A549 (cell line): Measurements from ENCODE around the gene TCF7L1.

Experiments
- CBX8 ChIP-seq: fragments of 200-600 bp; sonication (generic); IDR thresholded peaks from 2 replicates; pipeline ENCODE4 v1.6.1; 2016
- CTCF ChIP-seq: fragments of >200 bp; sonication (Bioruptor Twin); formaldehyde crosslinking; IDR thresholded peaks from 3 replicates; pipeline ENCODE4 v1.5.1; 2016
- EP300 ChIP-seq, 2 experiments: fragments of >200 bp; sonication (Bioruptor Twin); formaldehyde crosslinking; IDR thresholded peaks; 2 replicates in 1 of 2; 3 replicates in 1 of 2; pipeline ENCODE4 v1.6.1; 2016 to 2017
- MAX ChIP-seq: IDR thresholded peaks from 2 replicates; pipeline ENCODE4 v1.6.1; 2012
- NFE2L2 ChIP-seq: fragments of 150-350 bp; conservative IDR thresholded peaks from 2 replicates; pipeline ENCODE4 v1.6.1; 2014; ENCODE audit warnings: low read length
- PHF8 ChIP-seq: fragments of 200-600 bp; sonication (generic); IDR thresholded peaks from 2 replicates; pipeline ENCODE4 v1.6.1; 2016; ENCODE audit warnings: low read depth, mild to moderate bottlenecking, antibody characterized with exemption, moderate library complexity, borderline replicate concordance
- POLR2A ChIP-seq: IDR thresholded peaks from 2 replicates; pipeline ENCODE4 v1.6.1; 2012; ENCODE audit warnings: mild to moderate bottlenecking, low read length
- POLR2AphosphoS2 ChIP-seq: conservative IDR thresholded peaks from 2 replicates; pipeline ENCODE4 v1.6.1; 2012; ENCODE audit warnings: low read length, improper control_type of control experiment, inconsistent platforms
- RAD21 ChIP-seq, 2 experiments: fragments of >200 bp in 1 of 2; sonication (Bioruptor Twin) in 1 of 2; formaldehyde crosslinking in 1 of 2; IDR thresholded peaks in 1 of 2; conservative IDR thresholded peaks in 1 of 2; 2 replicates in 1 of 2; 3 replicates in 1 of 2; pipeline ENCODE4 v1.6.1; 2012 to 2018; ENCODE audit warnings: inconsistent platforms in 1 of 2
- REST ChIP-seq: fragments of 200-600 bp; sonication (generic); IDR thresholded peaks from 2 replicates; pipeline ENCODE4 v1.6.1; 2016; ENCODE audit warnings: antibody characterized with exemption, mild to moderate bottlenecking, moderate library complexity
- RFX5 ChIP-seq: fragments of 450-650 bp; IDR thresholded peaks from 2 replicates; pipeline ENCODE4 v1.7.1; 2014; ENCODE audit warnings: antibody characterized with exemption, mild to moderate bottlenecking, moderate library complexity
- RNF2 ChIP-seq: fragments of 200-600 bp; sonication (generic); IDR thresholded peaks from 2 replicates; pipeline ENCODE4 v1.6.1; 2016; ENCODE audit warnings: low read depth, mild to moderate bottlenecking, antibody characterized with exemption, moderate library complexity, borderline replicate concordance

- TF ChIP-seq CTCF = no peak
- TF ChIP-seq MAX = no peak
- no peak for TF ChIP-seq POLR2A
- TF ChIP-seq RNF2 = no peak
- no peak for TF ChIP-seq RFX5
- TF ChIP-seq POLR2AphosphoS2 = no peak
- TF ChIP-seq PHF8 = no peak
- TF ChIP-seq NFE2L2 = no peak
- no peak for TF ChIP-seq RAD21 (conservative IDR thresholded peaks at IDR 0.05 in 1 of 2, IDR thresholded peaks at IDR 0.05 in 1 of 2)
- TF ChIP-seq EP300 (IDR thresholded peaks at IDR 0.05) = no peak
- no peak for TF ChIP-seq REST
- no peak for TF ChIP-seq CBX8
These were observed 45.0 kb downstream of the TCF7L1 start for GRCh38 chr2:85178154-85178553.
